Central memory CD4-positive, alpha-beta T cell (primary cell): ENCODE measurements around the gene GSK3B.
"Not testable (repeated sequence)": the region's sequence is repeated elsewhere in the genome, so short reads cannot be mapped to it uniquely, and the experiment has no call there.

Experiments
- DNase-seq: peaks from one replicate; pipeline ENCODE4 v3.0.0; 2022

Gene GSK3B

GRCh38 chr3:120004008-120004498 is 90.2 kb downstream of the GSK3B start:
- DNase-seq, result not testable (repeated sequence)

- DNase-seq, result no peak
Measured at GRCh38 chr3:119998166-119998565, 96.1 kb downstream of the GSK3B start.

GRCh38 chr3:119990888-119991287 is 103.4 kb downstream of the GSK3B start:
- no peak for DNase-seq

GRCh38 chr3:119989981-119990655 is 104.1 kb downstream of the GSK3B start:
- DNase-seq, result no peak

GRCh38 chr3:119986812-119987211 is 107.4 kb downstream of the GSK3B start:
- DNase-seq, result not testable (repeated sequence)

GRCh38 chr3:119981386-119981785 is 112.9 kb downstream of the GSK3B start:
- no peak for DNase-seq

GRCh38 chr3:119978554-119979208 is 115.6 kb downstream of the GSK3B start:
- DNase-seq, result no peak

- no peak for DNase-seq
Measured at GRCh38 chr3:119977353-119977752, 116.9 kb downstream of the GSK3B start.

GRCh38 chr3:119976214-119976613 is 118.0 kb downstream of the GSK3B start:
- DNase-seq, result no peak

GRCh38 chr3:119974656-119975055 is 119.6 kb downstream of the GSK3B start:
- no peak for DNase-seq

- DNase-seq, result no peak
Measured at GRCh38 chr3:119973018-119973646, 121.1 kb downstream of the GSK3B start.

GRCh38 chr3:119969759-119970158 is 124.5 kb downstream of the GSK3B start:
- no peak for DNase-seq

- DNase-seq, result no peak
Measured at GRCh38 chr3:119967353-119968006, 126.8 kb downstream of the GSK3B start.

- DNase-seq, result no peak
Measured at GRCh38 chr3:119965692-119966091, 128.6 kb downstream of the GSK3B start.

- no peak for DNase-seq
Measured at GRCh38 chr3:119964294-119964693, 130.0 kb downstream of the GSK3B start.

GRCh38 chr3:119955972-119956371 is 138.3 kb downstream of the GSK3B start:
- no peak for DNase-seq

- no peak for DNase-seq
Measured at GRCh38 chr3:119950666-119951325, 143.5 kb downstream of the GSK3B start.

GRCh38 chr3:119945291-119945690 is 149.0 kb downstream of the GSK3B start:
- DNase-seq, result no peak

GRCh38 chr3:119944091-119944490 is 150.2 kb downstream of the GSK3B start:
- DNase-seq, result no peak

GRCh38 chr3:119939077-119939476 is 155.2 kb downstream of the GSK3B start:
- no peak for DNase-seq

- peak; percentile 11 for DNase-seq
Measured at GRCh38 chr3:119937229-119937628, 157.0 kb downstream of the GSK3B start.

- DNase-seq, result no peak
Measured at GRCh38 chr3:119934249-119934648, 160.0 kb downstream of the GSK3B start.

GRCh38 chr3:119933207-119933606 is 161.0 kb downstream of the GSK3B start:
- no peak for DNase-seq
